ENCODE results near the gene ETV4. TPM values are rescaled to one million over a fixed set of nuclear protein-coding genes. Genes with fewer than 3 reads are reported as not detected.

The ETV4 gene
- total and polyA plus RNA-seq, 2 of the 13 experiments (the other 11 are each of a cell fraction or from before 2014, with no cell fraction given) = 128 to 330 TPM

DNA sequence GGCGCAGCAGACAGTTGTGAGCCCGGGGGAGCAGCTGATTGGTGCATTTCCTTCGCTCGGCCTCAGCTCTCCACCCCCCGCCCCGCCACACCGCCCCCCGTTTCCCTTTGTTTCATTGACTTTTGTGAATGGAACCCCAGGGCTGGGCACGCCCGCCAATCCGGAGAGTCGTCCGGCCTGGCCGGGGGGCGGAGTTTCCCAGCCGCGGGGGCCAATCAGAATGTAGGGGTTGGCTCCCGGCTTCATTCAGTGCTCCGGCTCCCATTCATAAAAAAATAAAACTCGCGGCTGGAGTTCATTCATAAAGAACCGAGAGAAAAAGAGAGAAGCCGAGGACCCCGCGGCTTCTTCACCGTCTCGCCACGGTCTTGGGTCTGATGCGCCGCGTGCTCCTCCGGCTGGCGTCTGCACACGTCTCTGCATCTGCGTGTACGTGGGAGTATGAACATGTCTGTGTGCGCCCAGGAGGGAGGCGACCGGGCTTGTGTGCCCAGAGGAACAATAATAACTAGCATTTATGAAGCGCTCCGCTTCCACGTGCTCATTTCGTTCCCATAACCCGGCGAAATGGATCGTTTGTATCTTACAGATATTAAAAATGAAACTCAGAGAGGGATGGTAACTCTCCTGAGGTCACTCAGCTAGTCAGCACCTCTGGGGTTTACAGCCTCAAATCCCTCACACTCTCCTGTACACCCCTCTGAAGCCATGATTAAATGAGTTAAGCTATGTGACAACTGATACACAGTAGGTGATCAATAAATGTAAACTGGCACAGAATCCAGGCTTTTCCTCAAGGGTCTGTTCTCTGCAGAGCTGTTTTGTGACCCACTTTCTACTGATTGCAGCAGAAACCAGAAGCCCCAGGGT lies at the start of gene ETV4 (continued):
- TF ChIP-seq ZSCAN5A (CRISPR knock-in tag; IDR thresholded peaks at IDR 0.05; ENCODE audit: borderline replicate concordance) = 0 out of 2 replicates have a peak, but pooled peaks have one; percentile 25
- peak; percentile 61; the same call in 1 of the 2 replicates for TF ChIP-seq MYC (CRISPR knock-in tag; IDR thresholded peaks at IDR 0.05; ENCODE audit: borderline replicate concordance)
- TF ChIP-seq ZNF101 (CRISPR knock-in tag; IDR thresholded peaks at IDR 0.05; ENCODE audit: borderline replicate concordance, low read depth) = peak; percentile 38; the same call in 1 of the 2 replicates
- TF ChIP-seq TFAP4 (IDR thresholded peaks at IDR 0.05; ENCODE audit: borderline replicate concordance, low read depth) = peak; percentile 81; the same call in 1 of the 2 replicates
- 0 out of 2 replicates have a peak, but pooled peaks have one; percentile 21 for TF ChIP-seq ZNF276 (CRISPR knock-in tag; IDR thresholded peaks at IDR 0.05; ENCODE audit: low read depth)
- peak; percentile 37; the same call in 1 of the 2 replicates for TF ChIP-seq DMAP1 (CRISPR knock-in tag; IDR thresholded peaks at IDR 0.05)
- peak; percentile 17 for TF ChIP-seq AGO1 (IDR thresholded peaks at IDR 0.05; ENCODE audit: low read depth, low read length, poor library complexity, severe bottlenecking)
- TF ChIP-seq KAT7 (CRISPR knock-in tag; IDR thresholded peaks at IDR 0.05; ENCODE audit: borderline replicate concordance) = 0 out of 2 replicates have a peak, but pooled peaks have one; percentile 3
- TF ChIP-seq NONO (IDR thresholded peaks at IDR 0.05) = no peak
- peak; percentile 11; the same call in 1 of the 2 replicates for TF ChIP-seq NONO (CRISPR knock-in tag; conservative IDR thresholded peaks at IDR 0.05)
- TF ChIP-seq HMGA1 (CRISPR knock-in tag; conservative IDR thresholded peaks at IDR 0.05) = no peak
- peak; percentile 9 for TF ChIP-seq CCAR2 (optimal IDR thresholded peaks at IDR 0.05; ENCODE audit: low read depth, low read length)
- TF ChIP-seq RARG (CRISPR knock-in tag; IDR thresholded peaks at IDR 0.05; ENCODE audit: low read depth) = no peak
- no peak for TF ChIP-seq HDAC6 (IDR thresholded peaks at IDR 0.05; ENCODE audit: low read depth, low read length)
- TF ChIP-seq ZC3H13 (CRISPR knock-in tag; IDR thresholded peaks at IDR 0.05) = no peak; the same call in 1 of the 2 replicates
- TF ChIP-seq, protein P1, sequence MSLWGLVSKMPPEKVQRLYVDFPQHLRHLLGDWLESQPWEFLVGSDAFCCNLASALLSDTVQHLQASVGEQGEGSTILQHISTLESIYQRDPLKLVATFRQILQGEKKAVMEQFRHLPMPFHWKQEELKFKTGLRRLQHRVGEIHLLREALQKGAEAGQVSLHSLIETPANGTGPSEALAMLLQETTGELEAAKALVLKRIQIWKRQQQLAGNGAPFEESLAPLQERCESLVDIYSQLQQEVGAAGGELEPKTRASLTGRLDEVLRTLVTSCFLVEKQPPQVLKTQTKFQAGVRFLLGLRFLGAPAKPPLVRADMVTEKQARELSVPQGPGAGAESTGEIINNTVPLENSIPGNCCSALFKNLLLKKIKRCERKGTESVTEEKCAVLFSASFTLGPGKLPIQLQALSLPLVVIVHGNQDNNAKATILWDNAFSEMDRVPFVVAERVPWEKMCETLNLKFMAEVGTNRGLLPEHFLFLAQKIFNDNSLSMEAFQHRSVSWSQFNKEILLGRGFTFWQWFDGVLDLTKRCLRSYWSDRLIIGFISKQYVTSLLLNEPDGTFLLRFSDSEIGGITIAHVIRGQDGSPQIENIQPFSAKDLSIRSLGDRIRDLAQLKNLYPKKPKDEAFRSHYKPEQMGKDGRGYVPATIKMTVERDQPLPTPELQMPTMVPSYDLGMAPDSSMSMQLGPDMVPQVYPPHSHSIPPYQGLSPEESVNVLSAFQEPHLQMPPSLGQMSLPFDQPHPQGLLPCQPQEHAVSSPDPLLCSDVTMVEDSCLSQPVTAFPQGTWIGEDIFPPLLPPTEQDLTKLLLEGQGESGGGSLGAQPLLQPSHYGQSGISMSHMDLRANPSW (CRISPR knock-in tag; IDR thresholded peaks at IDR 0.05; ENCODE audit: borderline replicate concordance) = no peak
- TF ChIP-seq ZSCAN30 (CRISPR knock-in tag; IDR thresholded peaks at IDR 0.05) = 0 out of 2 replicates have a peak, but pooled peaks have one; percentile 13
- TF ChIP-seq, protein P2, sequence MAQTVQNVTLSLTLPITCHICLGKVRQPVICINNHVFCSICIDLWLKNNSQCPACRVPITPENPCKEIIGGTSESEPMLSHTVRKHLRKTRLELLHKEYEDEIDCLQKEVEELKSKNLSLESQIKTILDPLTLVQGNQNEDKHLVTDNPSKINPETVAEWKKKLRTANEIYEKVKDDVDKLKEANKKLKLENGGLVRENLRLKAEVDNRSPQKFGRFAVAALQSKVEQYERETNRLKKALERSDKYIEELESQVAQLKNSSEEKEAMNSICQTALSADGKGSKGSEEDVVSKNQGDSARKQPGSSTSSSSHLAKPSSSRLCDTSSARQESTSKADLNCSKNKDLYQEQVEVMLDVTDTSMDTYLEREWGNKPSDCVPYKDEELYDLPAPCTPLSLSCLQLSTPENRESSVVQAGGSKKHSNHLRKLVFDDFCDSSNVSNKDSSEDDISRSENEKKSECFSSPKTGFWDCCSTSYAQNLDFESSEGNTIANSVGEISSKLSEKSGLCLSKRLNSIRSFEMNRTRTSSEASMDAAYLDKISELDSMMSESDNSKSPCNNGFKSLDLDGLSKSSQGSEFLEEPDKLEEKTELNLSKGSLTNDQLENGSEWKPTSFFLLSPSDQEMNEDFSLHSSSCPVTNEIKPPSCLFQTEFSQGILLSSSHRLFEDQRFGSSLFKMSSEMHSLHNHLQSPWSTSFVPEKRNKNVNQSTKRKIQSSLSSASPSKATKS (CRISPR knock-in tag; IDR thresholded peaks at IDR 0.05) = no peak
- no peak for TF ChIP-seq DR1 (CRISPR knock-in tag; IDR thresholded peaks at IDR 0.05)
